Measurements from ENCODE around the gene SCCPDH. TPM values are rescaled to one million over a fixed set of nuclear protein-coding genes. Genes with fewer than 3 reads are reported as not detected.
"Not testable (repeated sequence)": the region's sequence is repeated elsewhere in the genome, so short reads cannot be mapped to it uniquely, and the experiment has no call there.

The SCCPDH gene
- total RNA-seq, 1 donor from 2014 or later: 29.4 TPM

DNA sequence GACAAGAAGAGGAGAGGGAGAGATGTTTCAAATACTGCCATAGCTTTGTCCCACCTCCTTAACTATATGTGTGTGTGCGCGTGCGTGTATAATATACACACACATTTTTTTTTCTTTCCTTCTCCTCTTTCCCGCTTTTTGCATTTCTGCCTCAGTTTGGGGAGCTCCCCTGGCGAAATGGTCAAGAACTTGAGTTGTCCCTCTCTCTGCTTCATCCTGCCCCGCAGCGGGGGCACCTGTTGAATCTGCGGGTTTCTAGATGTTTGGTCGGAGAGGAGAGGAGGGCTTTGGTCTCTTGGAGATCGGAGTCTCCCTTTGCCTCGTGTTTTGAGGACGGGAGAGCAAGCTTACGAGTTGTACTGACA is 504 bp downstream of the SCCPDH start:
- H3K36me3 ChIP-seq: peaks cover 31% of the 10 kb centered on the region
- peaks cover 29% of the 10 kb centered on the region for H3K4me1 ChIP-seq
- peak overlapping the region; percentile 79 for H3K4me3 ChIP-seq
- DNase-seq: no peak
- peaks cover 18% of the 10 kb centered on the region for H3K9me3 ChIP-seq (replicated peaks)
- no peak for TF ChIP-seq CTCF (IDR thresholded peaks at IDR 0.05; ENCODE audit: borderline replicate concordance)
- intact Hi-C loops (cut with micrococcal nuclease): no loop called here
- H3K27me3 ChIP-seq (ENCODE audit: low read depth): no peaks in the 10 kb centered on the region
- H3K27ac ChIP-seq (replicated peaks): peak overlapping the region; percentile 89

GRCh38 chr1:246725191-246725590 is 982 bp downstream of the SCCPDH start:
- DNase-seq: no peak
- Histone ChIP-seq H3K4me3 (peak overlapping the region; percentile 79), H3K4me1 (peaks cover 29% of the 10 kb centered on the region), H3K27me3 (ENCODE audit: low read depth) (no peaks in the 10 kb centered on the region), H3K9me3 (replicated peaks) (peaks cover 18% of the 10 kb centered on the region), H3K27ac (replicated peaks) (peak overlapping the region; percentile 89), H3K36me3 (peaks cover 35% of the 10 kb centered on the region)
- intact Hi-C loops (cut with micrococcal nuclease): no loop called here
- TF ChIP-seq CTCF (IDR thresholded peaks at IDR 0.05; ENCODE audit: borderline replicate concordance): no peak

DNA sequence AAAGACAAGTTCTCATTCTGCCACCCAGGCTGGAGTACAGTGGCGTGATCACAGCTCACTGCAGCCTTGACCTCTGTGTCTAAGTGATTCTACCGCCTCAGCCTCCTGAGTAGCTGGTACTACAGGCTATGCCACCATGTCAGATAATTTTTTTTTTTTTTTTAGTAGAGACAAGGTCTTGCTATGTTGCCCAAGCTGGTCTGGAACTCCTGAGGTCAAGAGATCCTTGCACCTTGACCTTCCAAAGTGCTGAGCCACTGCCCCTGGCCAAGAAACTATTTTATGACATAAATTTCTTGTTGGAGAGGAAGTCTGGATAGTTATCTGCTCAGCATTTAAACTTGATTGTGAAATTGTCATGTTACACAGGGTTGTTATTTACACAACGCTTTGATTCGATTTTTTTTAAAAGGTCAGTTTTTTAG is 2.1 kb downstream of the SCCPDH start:
- TF ChIP-seq CTCF (IDR thresholded peaks at IDR 0.05; ENCODE audit: borderline replicate concordance): no peak
- Histone ChIP-seq H3K9me3 (replicated peaks) (peaks cover 11% of the 10 kb centered on the region), H3K27me3 (ENCODE audit: low read depth) (no peaks in the 10 kb centered on the region), H3K4me1 (peaks cover 29% of the 10 kb centered on the region), H3K36me3 (peaks cover 46% of the 10 kb centered on the region), H3K27ac (replicated peaks) (peak overlapping the region; percentile 89), H3K4me3 (peak overlapping the region; percentile 79)
- no peak for DNase-seq
- intact Hi-C loops (cut with micrococcal nuclease): no loop called here

- peaks cover 52% of the 10 kb centered on the region for H3K36me3 ChIP-seq
- H3K27ac ChIP-seq (replicated peaks): peak overlapping the region; percentile 89
- no peak overlapping the region for H3K4me3 ChIP-seq
- peaks cover 29% of the 10 kb centered on the region for H3K4me1 ChIP-seq
- intact Hi-C loops (cut with micrococcal nuclease): no loop called here
- H3K9me3 ChIP-seq (replicated peaks): peaks cover 11% of the 10 kb centered on the region
- H3K27me3 ChIP-seq (ENCODE audit: low read depth): no peaks in the 10 kb centered on the region
- no peak for DNase-seq
- TF ChIP-seq CTCF (IDR thresholded peaks at IDR 0.05; ENCODE audit: borderline replicate concordance): no peak
These were observed 2.7 kb downstream of the SCCPDH start for GRCh38 chr1:246726881-246727280.

- H3K27ac ChIP-seq (replicated peaks): peak overlapping the region; percentile 89
- peaks cover 29% of the 10 kb centered on the region for H3K4me1 ChIP-seq
- H3K36me3 ChIP-seq: peaks cover 59% of the 10 kb centered on the region
- H3K4me3 ChIP-seq: no peak overlapping the region
- DNase-seq: no peak
- peaks cover 11% of the 10 kb centered on the region for H3K9me3 ChIP-seq (replicated peaks)
- intact Hi-C loops (cut with micrococcal nuclease): no loop called here
- no peaks in the 10 kb centered on the region for H3K27me3 ChIP-seq (ENCODE audit: low read depth)
- no peak for TF ChIP-seq CTCF (IDR thresholded peaks at IDR 0.05; ENCODE audit: borderline replicate concordance)
These were observed 3.4 kb downstream of the SCCPDH start for GRCh38 chr1:246727594-246727993.

DNA sequence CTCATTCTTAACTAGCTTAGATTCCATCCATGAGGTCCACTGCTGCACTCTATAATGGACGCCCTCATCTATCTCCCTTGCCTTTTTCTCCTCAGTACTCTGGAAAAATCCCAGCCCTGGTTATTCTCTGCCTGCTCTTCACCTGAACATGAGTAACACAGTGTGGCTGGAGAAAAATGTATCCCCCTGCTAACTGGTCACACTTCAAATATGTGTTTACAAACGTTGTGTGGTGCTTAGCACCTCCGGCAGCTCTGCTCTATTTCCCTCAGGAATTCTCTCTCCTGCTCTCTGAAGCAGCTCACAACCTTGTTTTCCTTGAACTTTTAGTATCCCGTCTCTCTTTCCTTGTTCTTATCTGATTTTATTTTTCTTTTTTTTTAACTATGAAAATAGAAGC is 4.1 kb downstream of the SCCPDH start:
- no peak overlapping the region for H3K4me3 ChIP-seq
- DNase-seq: no peak
- H3K27ac ChIP-seq (replicated peaks): no peak overlapping the region
- peaks cover 27% of the 10 kb centered on the region for H3K4me1 ChIP-seq
- H3K36me3 ChIP-seq: peaks cover 65% of the 10 kb centered on the region
- TF ChIP-seq CTCF (IDR thresholded peaks at IDR 0.05; ENCODE audit: borderline replicate concordance): no peak
- H3K27me3 ChIP-seq (ENCODE audit: low read depth): no peaks in the 10 kb centered on the region
- H3K9me3 ChIP-seq (replicated peaks): peaks cover 11% of the 10 kb centered on the region
- intact Hi-C loops (cut with micrococcal nuclease): no loop called here

GRCh38 chr1:246729040-246729439 is 4.8 kb downstream of the SCCPDH start:
- peaks cover 71% of the 10 kb centered on the region for H3K36me3 ChIP-seq
- DNase-seq; H3K4me3 ChIP-seq; intact Hi-C loops (cut with micrococcal nuclease); H3K27me3 ChIP-seq (ENCODE audit: low read depth); H3K27ac ChIP-seq (replicated peaks): not testable (repeated sequence)
- peaks cover 11% of the 10 kb centered on the region for H3K9me3 ChIP-seq (replicated peaks)
- peaks cover 20% of the 10 kb centered on the region for H3K4me1 ChIP-seq

All from left ventricle myocardium inferior (tissue), 1 donor.